HepG2 (cell line): ENCODE data around the gene C2orf49. TPM values are rescaled to one million over a fixed set of nuclear protein-coding genes. Genes with fewer than 3 reads are reported as not detected.

Experiments used
- ARID2 ChIP-seq: sonication (generic); formaldehyde crosslinking; IDR thresholded peaks from 2 replicates; pipeline ENCODE4 v1.8.1; 2022; ENCODE audit warnings: mild to moderate bottlenecking, missing genetic modification reagents, borderline replicate concordance
- CSRNP2 ChIP-seq: sonication (generic); formaldehyde crosslinking; conservative IDR thresholded peaks from 2 replicates; pipeline ENCODE4 v1.8.0; 2022; ENCODE audit warnings: low read depth, missing genetic modification reagents
- NR2F1 ChIP-seq, 2 experiments: fragments of 450-650 bp in 1 of 2; formaldehyde crosslinking in 1 of 2; IDR thresholded peaks; 2 replicates each; pipeline versions ENCODE4 v1.5.0 to v1.6.1; 2016 to 2020; ENCODE audit warnings: mild to moderate bottlenecking in 1 of 2, missing compliant biosample characterization in 1 of 2, missing genetic modification reagents in 1 of 2, moderate library complexity in 1 of 2
- POLR2AphosphoS2 ChIP-seq: IDR thresholded peaks from 2 replicates; pipeline ENCODE4 v1.6.1; 2011; ENCODE audit warnings: low read depth, low read length, improper control_type of control experiment
- RNF2 ChIP-seq: fragments of 450-650 bp; conservative IDR thresholded peaks from 2 replicates; pipeline ENCODE4 v1.6.1; 2016; ENCODE audit warnings: low read depth
- SALL2 ChIP-seq: sonication (generic); formaldehyde crosslinking; IDR thresholded peaks from 2 replicates; pipeline ENCODE4 v1.8.1; 2023; ENCODE audit warnings: mild to moderate bottlenecking, missing genetic modification reagents, inconsistent platforms
- SOX6 ChIP-seq, 2 experiments: fragments of 450-650 bp in 1 of 2; sonication (generic) in 1 of 2; formaldehyde crosslinking in 1 of 2; IDR thresholded peaks; 2 replicates each; pipeline versions ENCODE4 v1.4.0 to v1.6.1; 2017 to 2020; ENCODE audit warnings: antibody characterized with exemption in 1 of 2, mild to moderate bottlenecking in 1 of 2, missing genetic modification reagents in 1 of 2
- TBP ChIP-seq: sonication (generic); formaldehyde crosslinking; IDR thresholded peaks from 2 replicates; pipeline ENCODE4 v1.5.0; 2020; ENCODE audit warnings: missing genetic modification reagents
- TBX3 ChIP-seq: fragments of 450-650 bp; IDR thresholded peaks from 2 replicates; pipeline ENCODE4 v1.6.1; 2017; ENCODE audit warnings: antibody characterized with exemption, mild to moderate bottlenecking, inconsistent platforms, borderline replicate concordance
- TFE3 ChIP-seq: IDR thresholded peaks from 2 replicates; pipeline ENCODE4 v1.6.1; 2016
- THAP9 ChIP-seq: sonication (generic); formaldehyde crosslinking; IDR thresholded peaks from 2 replicates; pipeline ENCODE4; 2020; ENCODE audit warnings: missing genetic modification reagents, mild to moderate bottlenecking, borderline replicate concordance
- ZBTB42 ChIP-seq: sonication (generic); formaldehyde crosslinking; IDR thresholded peaks from 2 replicates; pipeline ENCODE4 v1.5.0; 2020; ENCODE audit warnings: mild to moderate bottlenecking, missing genetic modification reagents
- ZBTB43 ChIP-seq: sonication (generic); formaldehyde crosslinking; conservative IDR thresholded peaks from 2 replicates; pipeline ENCODE4 v1.4.0; 2020; ENCODE audit warnings: missing genetic modification reagents
- ZNF44 ChIP-seq: sonication (generic); formaldehyde crosslinking; IDR thresholded peaks from 2 replicates; pipeline ENCODE4 v1.5.1; 2020; ENCODE audit warnings: mild to moderate bottlenecking, missing genetic modification reagents
- ZNF441 ChIP-seq: sonication (generic); formaldehyde crosslinking; IDR thresholded peaks from 2 replicates; pipeline ENCODE4 v1.7.0; 2021; ENCODE audit warnings: missing genetic modification reagents, borderline replicate concordance
- ZNF484 ChIP-seq: sonication (generic); formaldehyde crosslinking; IDR thresholded peaks from 2 replicates; pipeline ENCODE4 v1.5.1; 2020; ENCODE audit warnings: mild to moderate bottlenecking, low read depth, missing genetic modification reagents, borderline replicate concordance
- ZNF550 ChIP-seq: sonication (generic); formaldehyde crosslinking; IDR thresholded peaks from 2 replicates; pipeline ENCODE4 v1.4.0; 2020; ENCODE audit warnings: mild to moderate bottlenecking, missing genetic modification reagents, borderline replicate concordance
- ZNF691 ChIP-seq: sonication (generic); formaldehyde crosslinking; IDR thresholded peaks from 2 replicates; pipeline ENCODE4 v1.4.0; 2020; ENCODE audit warnings: missing genetic modification reagents, low read depth, mild to moderate bottlenecking, borderline replicate concordance
- ZNF850 ChIP-seq: sonication (generic); formaldehyde crosslinking; conservative IDR thresholded peaks from 2 replicates; pipeline ENCODE4 v1.9.0; 2021; ENCODE audit warnings: mild to moderate bottlenecking, missing genetic modification reagents
- polyA plus RNA-seq, 8 experiments: library from polyadenylated mRNA; depleted of rRNA in 3 of 8; stranded (reverse) in 7 of 8; unstranded in 1 of 8; fragments of >200 nt; fragmentation: Illumina TruSeq in 4 of 8; extraction: Trizol in 4 of 8; gene quantifications; 2 replicates each; pipeline versions ENCODE4 v1.2.1 to v1.2.3, GENCODE V29; 2011 to 2016; ENCODE audit warnings: low read depth in 4 of 8, missing spikeins in 1 of 8, mixed read lengths in 1 of 8; ENCODE audit not compliant: insufficient read depth in 1 of 8
- total RNA-seq, 5 experiments: library from RNA; depleted of rRNA; stranded (reverse); fragments of >200 nt; fragmentation: Illumina TruSeq; extraction: Trizol; gene quantifications; 2 replicates each; pipeline ENCODE4 v1.2.3, GENCODE V29; 2016; ENCODE audit warnings: low read depth in 1 of 5

Gene C2orf49
- total and polyA plus RNA-seq, 2 of the 13 experiments (the other 11 are each of a cell fraction or from before 2014, with no cell fraction given): 24.7 to 28.8 TPM

- TF ChIP-seq THAP9 (CRISPR knock-in tag) (peak; percentile 91; the same call in 1 of the 2 replicates), ZNF44 (CRISPR knock-in tag) (peak; percentile 96; the same call in 1 of the 2 replicates), TBX3 (no peak), ZNF850 (CRISPR knock-in tag) (no peak), RNF2 (peak; percentile 75), CSRNP2 (CRISPR knock-in tag) (no peak), TBP (no peak), ZNF441 (CRISPR knock-in tag) (0 out of 2 replicates have a peak, but pooled peaks have one; percentile 16), SALL2 (CRISPR knock-in tag) (0 out of 2 replicates have a peak, but pooled peaks have one; percentile 47), ARID2 (CRISPR knock-in tag) (peak; percentile 58; the same call in 1 of the 2 replicates), ZNF550 (CRISPR knock-in tag) (no peak), ZNF484 (CRISPR knock-in tag) (no peak), ZBTB43 (CRISPR knock-in tag) (no peak), ZNF691 (peak; percentile 83; the same call in 1 of the 2 replicates), SOX6 (IDR thresholded peaks at IDR 0.05) (no peak), SOX6 (CRISPR knock-in tag; IDR thresholded peaks at IDR 0.05) (peak; percentile 60; the same call in 1 of the 2 replicates), ZBTB42 (no peak), POLR2AphosphoS2 (peak; percentile 81; the same call in 1 of the 2 replicates), TFE3 (CRISPR knock-in tag) (no peak), NR2F1 (CRISPR knock-in tag; IDR thresholded peaks at IDR 0.05) (peak in 1 of 2 experiments; percentile 97; a peak in 2 of 4 replicates)
Measured at GRCh38 chr2:105337122-105338019, at the start of gene C2orf49 (continued).
